Lung (tissue), 16 donors: ENCODE measurements around the gene NPSR1. TPM values are rescaled to one million over a fixed set of nuclear protein-coding genes. Genes with fewer than 3 reads are reported as not detected.

Source experiments
- ATAC-seq: fragments of 200-7000 bp; cut with Tn5 transposase; one replicate; pipeline ENCODE4 v1.9.1; 2020; ENCODE audit warnings: moderate number of reproducible peaks; ENCODE audit not compliant: insufficient read depth, low FRiP score
- DNase-seq, 3 donors: peaks; one replicate each; pipeline ENCODE4 v3.0.0-alpha.2; 2013 to 2017
- H3K27ac ChIP-seq, 2 donors: one replicate each; pipeline ENCODE4 v1.5.1; 2013; ENCODE audit warnings: mild to moderate bottlenecking in 2 of 2, moderate library complexity in 2 of 2, control low read depth in 1 of 2, inconsistent platforms in 1 of 2, low read depth in 1 of 2, low read length in 1 of 2
- H3K27me3 ChIP-seq, 3 donors: one replicate each; pipeline ENCODE4 v1.5.1; 2013; ENCODE audit warnings: low read length in 2 of 3; ENCODE audit not compliant: control insufficient read depth in 3 of 3, insufficient read depth in 3 of 3
- H3K36me3 ChIP-seq, 4 donors: one replicate each; pipeline ENCODE4 v1.5.1; 2013; ENCODE audit warnings: low read length in 4 of 4, mild to moderate bottlenecking in 1 of 4, moderate library complexity in 1 of 4; ENCODE audit not compliant: control insufficient read depth in 4 of 4, insufficient read depth in 4 of 4
- H3K4me1 ChIP-seq, 5 donors: one replicate each; pipeline ENCODE4 v1.5.1; 2013; ENCODE audit warnings: low read length in 5 of 5, mild to moderate bottlenecking in 2 of 5, moderate library complexity in 1 of 5; ENCODE audit not compliant: control insufficient read depth in 5 of 5, insufficient read depth in 5 of 5
- H3K4me3 ChIP-seq: one replicate; pipeline ENCODE4 v1.5.1; 2013; ENCODE audit warnings: mild to moderate bottlenecking, control low read depth, moderate library complexity
- H3K9ac ChIP-seq, 2 donors: one replicate each; pipeline ENCODE4 v1.5.1; 2013; ENCODE audit warnings: low read length in 2 of 2, control low read depth in 1 of 2; ENCODE audit not compliant: insufficient read depth in 1 of 2
- H3K9me3 ChIP-seq, 4 donors: one replicate each; pipeline ENCODE4 v1.5.1; 2013; ENCODE audit warnings: low read length in 3 of 4, mild to moderate bottlenecking in 1 of 4, moderate library complexity in 1 of 4; ENCODE audit not compliant: control insufficient read depth in 4 of 4, insufficient read depth in 3 of 4
- WGBS, 2 donors: extraction: QIAGEN DNeasy Blood & Tissue Kit; methylation state at CpG; one replicate each; pipeline ENCODE4 v1.1.7; 2013; 5-methylcytosine and 5-hydroxymethylcytosine counted together
- long read RNA-seq, 5 donors: transcript quantifications; one replicate each; lab custom pipeline, GENCODE V29; 2026
- polyA plus RNA-seq, 2 donors: library from polyadenylated mRNA; stranded (reverse); fragments of 200-250 nt; gene quantifications; one replicate each; pipeline ENCODE4 v1.2.1, GENCODE V29; 2013
- total RNA-seq, 2 donors: library from RNA; depleted of rRNA in 1 of 2; stranded (reverse); fragments of >200 nt in 1 of 2; gene quantifications; one replicate each; pipeline ENCODE4 v1.2.1, GENCODE V29; 2014 to 2021
- TF ChIP-seq, protein P1 (sequence below): IDR thresholded peaks from 2 replicates; pipeline ENCODE4 v1.5.1; 2012; ENCODE audit warnings: mild to moderate bottlenecking; ENCODE audit errors: control extremely low read depth, extremely low read depth
- donor health status: control.
- donor health status: control.
- donor health status: Bipolar disorder and iron deficiency.
- donor health status: healthy.
- donor health status: DM: yes; HTN: yes; CAD: no.

NPSR1 gene, protein sequence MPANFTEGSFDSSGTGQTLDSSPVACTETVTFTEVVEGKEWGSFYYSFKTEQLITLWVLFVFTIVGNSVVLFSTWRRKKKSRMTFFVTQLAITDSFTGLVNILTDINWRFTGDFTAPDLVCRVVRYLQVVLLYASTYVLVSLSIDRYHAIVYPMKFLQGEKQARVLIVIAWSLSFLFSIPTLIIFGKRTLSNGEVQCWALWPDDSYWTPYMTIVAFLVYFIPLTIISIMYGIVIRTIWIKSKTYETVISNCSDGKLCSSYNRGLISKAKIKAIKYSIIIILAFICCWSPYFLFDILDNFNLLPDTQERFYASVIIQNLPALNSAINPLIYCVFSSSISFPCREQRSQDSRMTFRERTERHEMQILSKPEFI
- not detected for total RNA-seq
- not detected for polyA plus RNA-seq
- long read RNA-seq, donor 1, result 0 reads
- long read RNA-seq, donor 2, result 0 reads
- long read RNA-seq, donor 3, result 0 reads
- long read RNA-seq, donor 4, result 0 reads
- long read RNA-seq, donor 5, result 0 reads

DNA sequence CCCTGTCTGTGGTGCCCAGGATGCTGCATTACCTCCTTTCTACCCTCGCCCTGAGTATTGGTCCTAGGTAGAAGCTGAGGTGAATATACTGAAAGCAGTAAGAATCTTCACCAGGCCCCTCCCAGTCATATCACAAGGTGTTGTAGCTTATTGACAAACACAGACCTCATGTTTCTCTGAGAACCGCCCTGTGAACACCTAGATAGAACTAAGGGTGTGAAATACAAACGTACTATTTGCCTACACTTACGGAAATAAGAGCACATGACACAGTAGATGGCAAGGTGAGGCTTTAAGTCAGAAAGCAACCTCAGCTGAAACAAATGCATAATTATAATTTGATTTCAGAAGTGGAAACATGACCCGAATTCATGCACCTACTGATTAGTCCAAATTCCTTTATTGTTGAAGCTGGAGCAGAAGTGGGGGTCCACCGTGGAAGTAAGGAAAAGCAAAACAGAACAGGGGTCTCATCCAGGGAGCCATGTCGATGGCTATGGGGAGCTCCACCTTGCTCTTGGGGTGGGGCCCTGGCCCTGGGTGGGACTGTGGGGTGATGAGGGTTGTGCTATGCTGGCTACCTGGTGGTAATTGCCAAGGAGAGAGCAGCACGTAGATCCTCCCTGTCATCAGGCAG lies at the start of gene NPSR1:
TSS of gene NPSR1 (plus strand) at position 587 of the 637 bp plus-strand sequence. CDS start 195 bp downstream, outside the sequence.
- DNase-seq (no peak), ATAC-seq (no peak)
- H3K9ac ChIP-seq, result no peak within 1 kb of the TSS
- no peaks in the 10 kb centered on the region for H3K36me3 ChIP-seq
- H3K4me3 ChIP-seq, result no peak within 1 kb of the TSS
- H3K9me3 ChIP-seq, result peaks cover 0 to 4% (median 0%) of the 10 kb centered on the region in 4 donors
- TF ChIP-seq, protein P1, sequence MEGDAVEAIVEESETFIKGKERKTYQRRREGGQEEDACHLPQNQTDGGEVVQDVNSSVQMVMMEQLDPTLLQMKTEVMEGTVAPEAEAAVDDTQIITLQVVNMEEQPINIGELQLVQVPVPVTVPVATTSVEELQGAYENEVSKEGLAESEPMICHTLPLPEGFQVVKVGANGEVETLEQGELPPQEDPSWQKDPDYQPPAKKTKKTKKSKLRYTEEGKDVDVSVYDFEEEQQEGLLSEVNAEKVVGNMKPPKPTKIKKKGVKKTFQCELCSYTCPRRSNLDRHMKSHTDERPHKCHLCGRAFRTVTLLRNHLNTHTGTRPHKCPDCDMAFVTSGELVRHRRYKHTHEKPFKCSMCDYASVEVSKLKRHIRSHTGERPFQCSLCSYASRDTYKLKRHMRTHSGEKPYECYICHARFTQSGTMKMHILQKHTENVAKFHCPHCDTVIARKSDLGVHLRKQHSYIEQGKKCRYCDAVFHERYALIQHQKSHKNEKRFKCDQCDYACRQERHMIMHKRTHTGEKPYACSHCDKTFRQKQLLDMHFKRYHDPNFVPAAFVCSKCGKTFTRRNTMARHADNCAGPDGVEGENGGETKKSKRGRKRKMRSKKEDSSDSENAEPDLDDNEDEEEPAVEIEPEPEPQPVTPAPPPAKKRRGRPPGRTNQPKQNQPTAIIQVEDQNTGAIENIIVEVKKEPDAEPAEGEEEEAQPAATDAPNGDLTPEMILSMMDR, result no peak
- no peak within 1 kb of the TSS for H3K27ac ChIP-seq
- 80% methylated on average over 8 of the region's 8 CpGs for WGBS, 2 donors
- H3K4me1 ChIP-seq, result no peaks in the 10 kb centered on the region
- no peaks in the 10 kb centered on the region for H3K27me3 ChIP-seq

DNA sequence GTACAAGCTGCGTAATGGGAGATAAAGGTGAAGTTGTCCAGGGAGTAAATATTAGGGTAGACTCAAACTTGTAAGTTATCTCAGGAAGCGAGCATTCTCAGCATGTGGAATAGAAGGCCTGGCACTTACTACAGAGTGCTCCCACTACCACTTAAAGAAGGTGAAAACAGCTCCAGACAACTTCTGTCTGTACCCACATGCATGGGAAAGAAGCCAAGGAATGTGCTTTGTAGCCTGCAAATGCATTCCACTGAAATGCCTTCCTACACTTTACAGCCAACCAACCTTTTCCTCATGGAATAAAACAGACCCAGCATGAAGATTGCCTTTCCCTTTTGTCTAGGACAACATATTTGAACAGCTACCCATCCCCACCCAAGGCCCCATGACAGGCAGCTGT lies 45.4 kb upstream of the NPSR1 start:
- no peak for ATAC-seq
- Histone ChIP-seq H3K27ac (peak overlapping the region in 1 of 2 donors; percentile 68), H3K4me3 (no peak overlapping the region), H3K9ac (no peak overlapping the region), H3K36me3 (no peaks in the 10 kb centered on the region), H3K27me3 (no peaks in the 10 kb centered on the region), H3K4me1 (peaks cover 0 to 8% (median 0%) of the 10 kb centered on the region in 5 donors), H3K9me3 (no peaks in the 10 kb centered on the region)
- peak in 2 of 3 donors; percentile 10 to 57 for DNase-seq
- WGBS, 2 donors, result 53 to 87% methylated on average over 2 of the region's 2 CpGs
- TF ChIP-seq, protein P1, result no peak

DNA sequence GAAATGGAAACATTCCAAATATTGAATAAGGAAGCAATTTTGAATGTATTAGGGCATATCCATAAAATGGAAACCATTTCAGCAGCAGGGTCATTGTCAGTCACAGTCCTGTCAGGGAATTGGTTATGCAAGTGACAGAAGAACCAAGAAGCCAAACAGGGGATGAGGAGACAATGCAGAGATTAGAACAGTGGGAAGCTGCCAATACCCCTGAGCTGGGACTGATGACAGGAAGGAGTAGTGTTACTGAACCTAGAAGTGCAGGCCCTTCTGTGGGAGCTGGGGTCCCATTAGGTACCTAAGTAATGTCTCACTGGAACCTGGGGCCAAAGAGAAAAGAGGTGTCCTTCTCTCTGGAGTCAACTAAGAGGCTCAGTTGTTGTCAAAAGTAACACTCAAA lies 37.6 kb upstream of the NPSR1 start:
- no peak overlapping the region for H3K27ac ChIP-seq

More for the DNA sequence above, 37.6 kb upstream of the NPSR1 start:
- Histone ChIP-seq H3K36me3 (no peaks in the 10 kb centered on the region), H3K4me1 (peaks cover 0 to 3% (median 0%) of the 10 kb centered on the region in 5 donors), H3K9me3 (no peaks in the 10 kb centered on the region), H3K27me3 (no peaks in the 10 kb centered on the region), H3K9ac (no peak overlapping the region), H3K4me3 (no peak overlapping the region)
- no peak for ATAC-seq
- DNase-seq, result no peak
- TF ChIP-seq, protein P1, result no peak
